Smooth muscle cell (in vitro differentiated cells): ENCODE data around the gene HERC3. TPM values are rescaled to one million over a fixed set of nuclear protein-coding genes. Genes with fewer than 3 reads are reported as not detected.

ENCODE experiments used
- DNase-seq: peaks from one replicate; lab custom pipeline; 2025; ENCODE audit not compliant: unreplicated experiment; lab: John Stamatoyannopoulos, UW
- H2AFZ ChIP-seq: fragments of 200-600 bp; sonication (generic); 2 replicates; pipeline ENCODE4 v1.6.0; 2016; ENCODE audit warnings: antibody characterized with exemption, low read depth, mild to moderate bottlenecking
- H3F3A ChIP-seq: fragments of 200-600 bp; sonication (generic); 2 replicates; pipeline ENCODE4 v1.6.0; 2017; ENCODE audit warnings: antibody characterized with exemption, low read depth
- H3K27ac ChIP-seq: fragments of 200-600 bp; sonication (generic); 2 replicates; pipeline ENCODE4 v1.5.1; 2016; ENCODE audit warnings: low read depth, mild to moderate bottlenecking
- H3K27me3 ChIP-seq: fragments of 200-600 bp; sonication (generic); 2 replicates; pipeline ENCODE4 v1.6.1; 2016; ENCODE audit warnings: low read depth, mild to moderate bottlenecking
- H3K36me3 ChIP-seq: fragments of 200-600 bp; sonication (generic); 2 replicates; pipeline ENCODE4 v1.5.1; 2016; ENCODE audit warnings: low read depth
- H3K4me1 ChIP-seq: fragments of 200-600 bp; sonication (generic); 2 replicates; pipeline ENCODE4 v1.5.1; 2016; ENCODE audit warnings: low read depth
- H3K4me2 ChIP-seq: fragments of 200-600 bp; sonication (generic); 2 replicates; pipeline ENCODE4 v1.6.0; 2016; ENCODE audit warnings: mild to moderate bottlenecking
- H3K4me3 ChIP-seq: fragments of 200-600 bp; sonication (generic); 2 replicates; pipeline ENCODE4 v1.5.1; 2016; ENCODE audit warnings: mild to moderate bottlenecking
- H3K79me2 ChIP-seq: fragments of 200-600 bp; sonication (generic); 2 replicates; pipeline ENCODE4 v1.6.0; 2016; ENCODE audit warnings: low read depth, mild to moderate bottlenecking
- H3K9ac ChIP-seq: fragments of 200-600 bp; sonication (generic); 2 replicates; pipeline ENCODE4 v1.6.0; 2016; ENCODE audit warnings: low read depth
- H3K9me3 ChIP-seq: fragments of 200-600 bp; sonication (generic); replicated peaks from 2 replicates; pipeline ENCODE4 v1.5.1; 2016; ENCODE audit warnings: low read depth
- H4K20me1 ChIP-seq: fragments of 200-600 bp; sonication (generic); 2 replicates; pipeline ENCODE4 v1.6.0; 2016; ENCODE audit warnings: low read depth
- WGBS: methylation state at CpG from one replicate; pipeline ENCODE4 v1.1.7; 2016; ENCODE audit warnings: low lambda C conversion rate; 5-methylcytosine and 5-hydroxymethylcytosine counted together
- polyA plus RNA-seq: library from polyadenylated mRNA; unstranded; fragments of >200 nt; fragmentation: Nextera tagmentation; extraction: Ambion mirVana; gene quantifications from 2 replicates; pipeline ENCODE4 v1.2.1, GENCODE V29; 2016
- total RNA-seq: library from RNA; depleted of rRNA; stranded (reverse); fragments of >200 nt; gene quantifications from 2 replicates; pipeline ENCODE4 v1.2.3, GENCODE V29; 2014
- TF ChIP-seq, protein P1 (sequence below): fragments of 200-600 bp; sonication (generic); IDR thresholded peaks from 2 replicates; pipeline ENCODE4 v1.5.1; 2017; ENCODE audit warnings: borderline replicate concordance, mild to moderate bottlenecking, antibody characterized with exemption; ENCODE audit not compliant: insufficient read depth, poor library complexity, severe bottlenecking

Gene HERC3
- total and polyA plus RNA-seq, 2 experiments from 2014 or later: 14.5 to 20.2 TPM

DNA sequence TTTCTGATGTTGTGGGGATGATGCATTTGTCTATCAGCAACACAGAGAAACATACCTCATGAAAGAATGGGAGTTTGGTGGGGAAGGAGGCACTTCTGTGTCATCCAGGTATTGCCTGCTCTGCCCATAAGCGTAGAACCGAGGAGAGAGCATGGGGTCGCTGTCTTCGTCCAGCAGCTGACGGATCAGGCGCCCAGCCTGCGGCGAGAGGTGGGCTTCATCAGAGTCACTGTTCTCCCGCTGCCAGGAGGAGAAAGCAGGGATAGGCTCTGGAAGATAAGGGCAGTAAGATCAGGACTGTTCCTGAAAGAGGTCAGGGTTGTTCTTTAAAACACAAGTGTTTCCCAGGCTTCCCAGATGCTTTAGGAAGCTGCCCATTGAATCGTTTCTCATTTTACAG is 158.1 kb downstream of the HERC3 start:
- 95% methylated on average over 10 of the region's 10 CpGs for WGBS
- H3K27me3 ChIP-seq: no peaks in the 10 kb centered on the region
- no peaks in the 10 kb centered on the region for H3K79me2 ChIP-seq
- H2AFZ ChIP-seq: no peak overlapping the region
- no peak overlapping the region for H3K4me3 ChIP-seq
- H3K4me2 ChIP-seq: no peak overlapping the region
- H3K27ac ChIP-seq: no peak overlapping the region
- H3K9ac ChIP-seq: no peak overlapping the region
- no peaks in the 10 kb centered on the region for H3F3A ChIP-seq
- DNase-seq: no peak
- no peaks in the 10 kb centered on the region for H3K4me1 ChIP-seq
- no peaks in the 10 kb centered on the region for H3K9me3 ChIP-seq
- TF ChIP-seq, protein P1, sequence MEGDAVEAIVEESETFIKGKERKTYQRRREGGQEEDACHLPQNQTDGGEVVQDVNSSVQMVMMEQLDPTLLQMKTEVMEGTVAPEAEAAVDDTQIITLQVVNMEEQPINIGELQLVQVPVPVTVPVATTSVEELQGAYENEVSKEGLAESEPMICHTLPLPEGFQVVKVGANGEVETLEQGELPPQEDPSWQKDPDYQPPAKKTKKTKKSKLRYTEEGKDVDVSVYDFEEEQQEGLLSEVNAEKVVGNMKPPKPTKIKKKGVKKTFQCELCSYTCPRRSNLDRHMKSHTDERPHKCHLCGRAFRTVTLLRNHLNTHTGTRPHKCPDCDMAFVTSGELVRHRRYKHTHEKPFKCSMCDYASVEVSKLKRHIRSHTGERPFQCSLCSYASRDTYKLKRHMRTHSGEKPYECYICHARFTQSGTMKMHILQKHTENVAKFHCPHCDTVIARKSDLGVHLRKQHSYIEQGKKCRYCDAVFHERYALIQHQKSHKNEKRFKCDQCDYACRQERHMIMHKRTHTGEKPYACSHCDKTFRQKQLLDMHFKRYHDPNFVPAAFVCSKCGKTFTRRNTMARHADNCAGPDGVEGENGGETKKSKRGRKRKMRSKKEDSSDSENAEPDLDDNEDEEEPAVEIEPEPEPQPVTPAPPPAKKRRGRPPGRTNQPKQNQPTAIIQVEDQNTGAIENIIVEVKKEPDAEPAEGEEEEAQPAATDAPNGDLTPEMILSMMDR: no peak
- peaks cover 6% of the 10 kb centered on the region for H4K20me1 ChIP-seq
- H3K36me3 ChIP-seq: peaks cover 19% of the 10 kb centered on the region

DNA sequence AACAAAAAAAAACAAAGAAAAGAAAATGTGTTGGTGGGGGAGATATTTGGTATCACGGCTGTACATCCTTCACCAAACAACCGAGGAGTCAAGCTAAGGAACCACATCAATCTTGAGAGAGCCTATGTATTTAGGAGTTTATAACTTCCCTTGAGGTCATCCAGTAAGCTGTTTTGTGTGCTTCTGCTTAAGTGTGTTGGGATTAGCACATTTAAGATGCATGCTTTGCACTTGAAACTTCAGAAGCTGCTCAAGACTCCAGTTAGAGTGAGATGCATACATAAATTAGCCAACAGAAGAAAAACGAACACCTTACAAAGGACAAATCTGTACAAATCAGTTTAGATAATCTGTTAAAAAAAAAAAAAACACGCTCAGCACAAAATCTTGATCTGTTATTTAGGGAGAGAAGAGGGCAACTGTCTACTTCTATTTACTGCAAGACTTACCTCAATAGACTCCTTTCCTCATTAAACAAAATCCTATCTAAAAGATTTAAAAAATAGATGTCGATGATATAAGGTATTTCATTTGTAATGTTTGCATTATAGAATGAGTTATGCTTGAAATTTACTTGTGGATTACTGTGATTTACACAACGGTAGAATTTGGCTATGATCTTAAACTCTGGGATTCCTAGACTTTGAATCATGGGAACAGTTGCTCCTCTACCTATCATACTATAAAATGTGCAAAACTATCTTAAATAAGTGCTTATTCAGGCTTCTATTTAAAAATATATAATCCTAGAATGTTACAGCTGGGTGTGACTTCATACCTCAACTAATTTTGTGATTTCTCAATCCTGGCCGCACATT is 159.2 kb downstream of the HERC3 start:
- no peaks in the 10 kb centered on the region for H3K4me1 ChIP-seq
- no peaks in the 10 kb centered on the region for H3F3A ChIP-seq
- no peaks in the 10 kb centered on the region for H3K27me3 ChIP-seq
- 85% methylated on average over 7 of the region's 7 CpGs for WGBS
- no peaks in the 10 kb centered on the region for H3K79me2 ChIP-seq
- H3K27ac ChIP-seq: no peak overlapping the region
- H3K9me3 ChIP-seq: no peaks in the 10 kb centered on the region
- H4K20me1 ChIP-seq: peaks cover 6% of the 10 kb centered on the region
- H3K9ac ChIP-seq: no peak overlapping the region
- no peak overlapping the region for H2AFZ ChIP-seq
- no peak for DNase-seq
- H3K36me3 ChIP-seq: peaks cover 19% of the 10 kb centered on the region
- H3K4me2 ChIP-seq: no peak overlapping the region
- TF ChIP-seq, protein P1: no peak
- H3K4me3 ChIP-seq: no peak overlapping the region

DNA sequence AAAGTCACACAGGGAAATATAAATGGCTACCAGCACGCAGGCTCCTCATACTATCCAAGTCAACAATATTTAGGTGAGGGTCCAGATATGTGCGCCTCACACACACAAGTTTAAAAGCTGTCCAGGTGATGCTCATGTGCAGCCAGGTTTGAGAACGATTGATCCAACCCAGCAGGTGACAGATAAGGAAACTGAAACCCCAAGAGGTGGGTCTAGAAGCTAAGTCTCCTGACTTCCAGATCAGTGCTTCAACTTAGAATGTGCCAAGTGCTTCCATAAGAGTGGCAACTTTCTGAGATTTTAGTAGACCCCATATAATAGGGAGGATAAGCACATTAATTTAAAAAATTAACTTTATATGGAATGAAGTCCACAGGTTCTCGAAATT is 159.8 kb downstream of the HERC3 start:
- no peak for DNase-seq
- Histone ChIP-seq H3K4me2 (no peak overlapping the region), H3K27ac (no peak overlapping the region), H2AFZ (no peak overlapping the region), H3F3A (no peaks in the 10 kb centered on the region), H3K79me2 (no peaks in the 10 kb centered on the region), H3K27me3 (no peaks in the 10 kb centered on the region), H4K20me1 (peaks cover 6% of the 10 kb centered on the region), H3K4me3 (no peak overlapping the region), H3K9ac (no peak overlapping the region), H3K4me1 (peaks cover under 1% of the 10 kb centered on the region), H3K9me3 (no peaks in the 10 kb centered on the region), H3K36me3 (peaks cover 13% of the 10 kb centered on the region)
- TF ChIP-seq, protein P1: no peak
- 97% methylated on average over 4 of the region's 4 CpGs for WGBS

DNA sequence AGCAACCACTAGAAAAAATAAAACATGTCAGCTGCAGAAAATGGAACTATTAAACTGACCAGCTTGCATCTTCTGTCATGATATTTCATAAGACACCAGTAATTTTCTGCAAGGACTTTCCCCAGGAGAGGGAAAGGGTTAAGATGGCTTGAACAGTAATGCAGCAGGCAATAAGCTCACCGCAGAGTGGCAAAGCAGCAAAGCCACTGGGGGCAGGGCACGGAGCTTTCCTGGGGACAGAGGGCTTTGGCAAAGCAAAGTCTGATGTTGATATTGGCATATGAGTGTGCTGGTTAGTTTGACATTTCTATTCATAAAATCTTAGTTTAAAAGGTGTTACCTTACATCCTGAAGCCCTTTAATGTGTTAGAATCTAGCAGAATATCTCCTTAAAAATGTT is 160.5 kb downstream of the HERC3 start:
- 61% methylated on average over 2 of the region's 2 CpGs for WGBS

More for the DNA sequence above, 160.5 kb downstream of the HERC3 start:
- no peak overlapping the region for H3K4me3 ChIP-seq
- no peak overlapping the region for H3K4me2 ChIP-seq
- no peaks in the 10 kb centered on the region for H3F3A ChIP-seq
- TF ChIP-seq, protein P1: no peak
- no peak overlapping the region for H3K9ac ChIP-seq
- H2AFZ ChIP-seq: no peak overlapping the region
- DNase-seq: no peak
- peaks cover 6% of the 10 kb centered on the region for H4K20me1 ChIP-seq
- no peaks in the 10 kb centered on the region for H3K27me3 ChIP-seq
- peaks cover 13% of the 10 kb centered on the region for H3K36me3 ChIP-seq
- H3K27ac ChIP-seq: no peak overlapping the region
- no peaks in the 10 kb centered on the region for H3K79me2 ChIP-seq
- H3K4me1 ChIP-seq: peaks cover 8% of the 10 kb centered on the region
- no peaks in the 10 kb centered on the region for H3K9me3 ChIP-seq
